ENCODE results near the gene APPL2.
"Not testable (repeated sequence)": the region's sequence is repeated elsewhere in the genome, so short reads cannot be mapped to it uniquely, and the experiment has no call there.

APPL2 gene

DNA sequence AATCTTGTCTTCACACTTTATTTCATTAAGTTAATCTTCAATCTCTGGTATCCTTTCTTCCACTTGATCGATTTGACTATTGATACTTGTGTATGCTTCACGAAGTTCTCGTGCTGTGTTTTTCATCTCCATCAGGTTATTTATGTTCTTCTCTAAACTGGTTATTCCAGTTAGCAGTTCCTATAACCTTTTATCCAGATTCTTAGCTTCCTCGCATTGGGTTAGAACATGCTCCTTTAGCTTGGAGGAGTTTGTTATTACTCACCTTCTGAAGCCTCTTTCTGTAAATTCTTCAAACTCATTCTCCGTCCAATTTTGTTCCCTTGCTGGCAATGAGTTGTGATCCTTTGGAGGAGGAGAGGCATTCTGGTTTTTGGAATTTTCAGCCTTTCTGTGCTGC lies 52.0 kb downstream of the APPL2 start:
- DNase-seq, result not testable (repeated sequence)

DNA sequence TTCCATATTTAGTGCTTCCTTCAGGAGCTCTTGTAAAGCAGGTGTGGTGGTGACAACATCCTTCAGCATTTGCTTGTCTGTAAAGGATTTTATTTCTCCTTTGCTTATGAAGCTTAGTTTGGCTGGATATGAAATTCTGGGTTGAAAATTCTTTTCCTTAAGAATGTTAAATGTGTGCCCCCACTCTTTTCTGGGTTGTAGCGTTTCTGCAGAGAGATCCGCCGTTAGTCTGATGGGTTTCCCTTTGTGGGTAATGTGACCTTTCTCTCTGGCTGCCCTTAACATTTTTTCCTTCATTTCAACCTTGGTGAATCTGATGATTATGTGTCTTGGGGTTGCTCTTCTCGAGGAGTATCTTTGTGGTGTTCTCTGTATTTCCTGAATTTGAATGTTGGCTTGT lies 52.6 kb downstream of the APPL2 start:
- not testable (repeated sequence) for DNase-seq

DNA sequence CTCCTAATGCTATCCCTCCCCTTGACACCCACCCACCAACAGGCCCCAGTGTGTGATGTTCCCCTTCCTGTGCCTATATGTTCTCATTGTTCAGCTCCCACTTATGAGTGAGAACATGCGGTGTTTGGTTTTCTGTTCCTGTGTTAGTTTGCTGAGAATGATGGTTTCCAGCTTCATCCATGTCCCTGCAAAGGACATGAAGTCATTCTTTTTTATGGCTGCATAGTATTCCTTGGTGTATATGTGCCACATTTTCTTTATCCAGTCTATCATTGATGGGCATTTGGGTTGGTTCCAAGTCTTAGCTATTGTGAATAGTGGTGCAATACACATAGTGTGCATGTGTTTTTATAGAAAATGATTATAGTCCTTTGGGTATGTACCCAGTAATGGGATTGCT lies 56.9 kb downstream of the APPL2 start:
- not testable (repeated sequence) for DNase-seq

DNA sequence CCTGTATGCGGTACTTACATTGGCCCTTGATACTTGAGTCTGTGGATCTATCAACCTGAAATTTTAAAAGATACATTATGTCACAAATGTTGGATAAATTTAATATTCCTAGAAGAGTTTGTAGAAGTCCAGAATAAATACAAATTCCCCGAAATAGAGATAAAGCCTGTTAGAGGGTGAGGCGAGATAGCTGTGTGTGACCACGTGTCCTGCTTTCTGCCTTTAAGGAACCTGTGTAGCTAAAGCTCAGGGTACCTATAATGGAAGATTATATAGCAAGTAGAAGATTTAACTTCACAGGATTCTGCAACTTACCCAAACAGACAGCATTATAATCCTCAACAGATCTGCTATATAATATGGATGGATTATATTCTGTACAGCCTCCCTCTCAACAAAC lies 58.8 kb downstream of the APPL2 start:
- no peak for DNase-seq

DNA sequence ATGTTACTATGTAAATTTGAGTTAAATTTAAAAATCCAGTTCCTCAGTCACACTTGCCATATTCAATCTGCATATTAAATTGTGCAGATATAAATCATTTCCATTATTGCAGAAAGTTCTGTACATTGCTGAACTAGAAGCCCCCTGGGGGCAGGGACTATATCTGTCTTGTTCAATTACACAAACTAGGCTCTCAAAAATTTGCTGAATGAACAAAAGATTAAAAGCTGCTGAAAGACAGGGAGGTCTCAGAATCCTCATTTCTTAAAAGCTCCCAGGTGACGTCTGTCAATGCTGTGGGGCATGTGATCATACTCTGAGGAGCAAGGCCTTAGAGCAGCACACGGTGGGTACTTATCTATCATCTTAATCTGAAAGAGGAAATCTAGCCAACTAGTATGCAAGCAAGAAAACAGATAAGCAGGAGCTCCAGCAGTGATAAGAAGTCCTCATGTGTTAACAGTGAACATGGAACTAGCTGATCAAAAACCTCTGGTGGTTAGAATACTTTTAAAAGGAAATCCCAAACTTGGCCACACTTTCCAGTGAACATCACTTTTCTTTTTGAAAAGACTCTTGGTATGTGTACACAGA lies 60.5 kb downstream of the APPL2 start:
- no peak for DNase-seq

DNA sequence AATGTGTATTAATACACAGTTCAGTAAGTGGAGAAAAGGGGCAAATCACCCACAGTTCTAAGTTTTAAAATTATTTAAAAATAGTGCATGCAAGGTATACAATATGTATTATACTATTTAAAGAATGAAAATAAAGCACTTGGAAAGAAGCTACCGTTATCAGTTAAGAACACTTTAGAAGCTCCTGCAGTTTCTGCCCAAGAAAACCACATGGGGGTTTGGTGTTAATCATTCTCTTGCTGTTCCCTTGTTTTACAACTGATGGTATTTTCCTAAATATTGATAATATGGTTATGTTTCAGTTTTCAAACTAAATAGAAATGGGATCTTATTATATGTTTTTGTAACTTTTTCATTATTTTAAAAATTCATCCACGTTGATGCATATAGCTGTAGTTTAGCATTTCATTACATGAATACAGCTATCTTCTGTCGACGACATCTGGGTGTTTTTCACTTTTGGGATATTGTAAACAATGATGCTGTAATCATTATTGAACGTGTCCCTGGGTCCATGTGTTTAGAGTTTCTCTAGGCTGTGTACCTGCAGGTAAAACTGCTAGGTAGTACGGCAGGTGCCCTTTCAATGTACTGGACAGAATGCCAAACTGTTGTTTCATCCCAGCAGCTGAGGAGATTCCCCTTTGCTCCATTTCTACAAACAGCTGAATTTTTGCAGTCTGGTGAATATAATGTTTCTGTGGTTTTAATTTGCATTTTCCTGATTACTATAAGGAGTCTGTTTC lies 64.1 kb downstream of the APPL2 start:
- DNase-seq, result no peak

DNA sequence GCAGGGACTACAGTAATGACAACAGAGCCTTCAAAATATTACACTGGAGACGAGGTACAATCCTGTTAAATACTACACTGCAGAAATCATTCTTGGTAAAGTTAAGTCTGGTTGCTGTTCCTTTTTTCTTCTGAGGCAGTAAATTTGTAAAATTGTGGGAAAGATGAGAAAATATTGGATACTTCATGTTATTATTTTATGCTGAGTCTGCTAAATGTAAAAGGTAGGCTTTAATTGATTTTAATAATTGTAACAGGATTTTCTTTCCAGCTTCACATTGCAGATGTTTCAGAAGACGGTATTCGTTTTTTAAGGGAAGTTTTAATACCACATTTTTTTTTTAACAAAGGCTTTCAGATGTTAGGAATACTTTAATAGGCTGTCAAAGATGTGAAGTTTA lies 65.8 kb downstream of the APPL2 start:
- no peak for DNase-seq

DNA sequence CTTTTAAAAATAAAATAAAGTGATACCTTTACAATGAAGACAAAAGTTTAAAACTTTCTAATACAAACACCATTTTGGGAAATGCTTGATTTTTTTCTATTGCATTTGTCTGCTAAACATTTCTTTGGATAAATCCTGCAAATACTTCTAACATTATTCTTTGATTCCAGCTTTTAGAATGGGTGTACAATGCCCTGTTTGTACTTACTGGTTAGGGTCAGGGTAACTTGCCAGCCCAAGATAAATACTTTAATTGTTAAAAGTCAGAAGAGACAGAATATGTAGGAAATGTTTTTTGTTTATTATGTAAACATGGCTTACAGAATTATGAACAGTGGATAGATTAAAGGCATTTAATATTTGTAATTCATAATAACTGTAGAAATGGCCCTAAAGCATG lies 68.0 kb downstream of the APPL2 start:
- no peak for DNase-seq

DNA sequence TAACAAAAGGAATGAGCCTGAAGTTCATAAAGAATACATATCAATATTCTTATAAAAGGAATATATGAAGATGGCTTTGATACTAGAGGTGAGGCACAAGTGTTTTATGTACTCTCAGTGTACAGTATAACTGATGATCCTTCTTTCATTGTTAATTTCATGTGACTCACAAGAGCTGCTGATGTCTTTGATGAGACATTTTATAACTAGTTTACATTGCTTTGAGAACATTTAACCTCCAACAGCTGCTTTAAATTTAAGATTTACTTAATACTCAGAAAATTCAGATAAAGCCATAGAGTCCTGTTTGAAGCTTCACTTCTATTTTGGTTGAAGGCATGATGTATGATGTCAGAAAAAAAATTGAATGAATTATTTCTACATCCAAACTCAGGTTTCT lies 68.6 kb downstream of the APPL2 start:
- DNase-seq, result no peak

DNA sequence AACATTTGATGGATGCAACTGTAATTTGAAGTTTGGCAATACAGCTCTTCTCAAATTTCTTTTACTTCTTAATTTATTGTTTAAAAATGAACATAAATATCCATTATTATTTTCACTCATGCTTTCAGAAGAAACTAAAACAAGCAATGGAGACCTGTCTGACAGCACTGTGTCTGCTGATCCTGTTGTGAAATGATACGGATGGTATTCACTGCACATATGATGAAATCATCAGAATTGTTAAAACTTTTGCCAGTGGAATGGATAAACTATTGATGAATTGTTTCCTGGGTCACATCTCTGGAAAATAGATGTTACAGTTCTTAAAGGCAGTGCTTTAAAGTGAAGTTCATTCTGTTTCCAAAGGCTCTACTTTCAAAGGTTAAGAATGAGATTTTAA lies 69.2 kb downstream of the APPL2 start:
- no peak for DNase-seq

DNA sequence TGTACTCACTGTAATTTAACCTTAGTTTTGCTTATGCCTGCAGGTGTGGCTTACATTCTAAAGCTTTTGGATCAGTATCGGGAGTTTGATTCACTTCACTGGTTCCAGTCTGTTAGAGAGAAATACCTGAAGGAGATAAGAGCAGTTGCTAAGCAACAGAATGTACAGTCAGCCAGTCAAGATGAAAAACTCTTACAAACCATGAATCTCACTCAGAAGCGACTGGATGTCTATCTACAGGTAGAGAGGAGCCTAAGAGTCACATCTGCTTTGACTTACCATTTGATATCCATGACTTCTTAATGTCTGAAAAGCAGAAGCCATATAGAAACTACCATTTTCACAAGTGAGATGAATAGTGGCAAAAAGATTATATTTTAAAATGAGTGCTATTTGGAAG lies 71.9 kb downstream of the APPL2 start:
- DNase-seq, result no peak

DNA sequence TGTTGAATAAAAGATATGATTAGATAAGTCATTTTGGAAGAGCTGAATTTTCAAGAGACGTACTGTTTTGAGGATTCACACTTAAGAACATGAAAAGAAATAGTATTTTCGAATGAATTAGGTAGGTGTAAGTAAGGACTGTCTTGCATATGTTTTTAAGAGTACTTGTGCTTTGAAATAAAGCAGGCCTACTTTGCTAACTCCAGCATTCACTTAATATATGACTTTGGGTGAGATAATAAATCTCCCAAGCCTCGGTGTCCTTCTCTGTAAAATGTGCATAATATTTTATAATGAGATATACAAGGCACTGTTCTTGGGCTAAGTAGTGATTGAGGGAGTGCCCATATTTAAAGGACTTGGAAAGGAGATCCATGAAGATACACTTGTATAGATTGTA lies 73.8 kb downstream of the APPL2 start:
- no peak for DNase-seq

DNA sequence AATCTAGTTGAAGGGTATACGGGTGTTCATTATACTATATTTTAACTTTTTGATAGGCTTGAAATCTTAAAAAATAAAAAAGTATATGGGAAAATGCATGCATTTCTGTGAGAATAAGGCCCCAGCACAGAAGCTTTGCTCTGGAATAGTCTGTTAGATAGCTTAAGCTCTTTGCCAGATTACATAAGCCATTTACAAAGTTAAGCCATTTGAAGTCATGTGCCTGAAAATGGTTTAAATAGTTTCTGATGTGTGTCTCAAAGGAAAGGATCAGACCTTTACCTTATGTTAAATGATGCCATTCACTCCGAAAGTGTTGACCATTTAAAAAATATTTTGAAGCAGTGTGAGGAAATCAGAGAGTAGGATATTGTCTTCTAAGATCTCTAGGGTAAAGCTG lies 77.1 kb downstream of the APPL2 start:
- no peak for DNase-seq

DNA sequence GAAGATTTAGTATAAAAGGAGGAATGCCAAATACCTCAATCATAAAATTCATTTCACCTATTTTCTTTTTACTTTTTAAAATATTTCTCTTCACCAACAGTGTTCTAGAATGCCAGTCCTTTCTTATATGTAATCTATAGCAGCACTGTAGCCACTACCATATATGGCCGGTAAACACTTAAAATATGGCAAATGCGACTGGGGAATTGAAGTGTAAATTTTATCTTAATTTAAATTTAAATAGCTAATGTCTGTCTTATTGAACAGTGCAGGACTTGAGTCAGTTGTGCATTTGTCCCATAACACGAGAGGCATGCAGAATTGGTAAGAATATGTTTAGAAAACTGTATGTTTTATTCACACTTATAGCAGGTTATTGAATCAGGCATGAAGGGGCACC lies 78.4 kb downstream of the APPL2 start:
- DNase-seq, result no peak

DNA sequence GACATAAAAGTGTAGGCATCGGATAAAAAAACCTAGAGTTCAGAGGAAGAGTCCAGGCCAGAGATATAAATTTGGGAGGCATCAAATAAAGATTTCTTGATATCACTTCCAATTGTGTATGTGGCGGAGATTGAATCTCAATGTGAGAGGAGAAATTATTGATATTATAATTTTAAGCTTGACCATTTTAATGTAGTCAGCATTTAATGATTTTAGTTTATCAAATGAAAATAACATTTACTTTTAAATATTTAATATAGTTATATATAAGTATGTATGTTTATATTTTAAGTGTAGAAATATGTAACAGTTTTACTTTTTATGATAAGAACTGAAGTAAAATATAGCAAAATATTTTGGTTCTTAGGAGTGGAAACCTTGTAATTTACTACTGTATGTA lies 79.7 kb downstream of the APPL2 start:
- no peak for DNase-seq

DNA sequence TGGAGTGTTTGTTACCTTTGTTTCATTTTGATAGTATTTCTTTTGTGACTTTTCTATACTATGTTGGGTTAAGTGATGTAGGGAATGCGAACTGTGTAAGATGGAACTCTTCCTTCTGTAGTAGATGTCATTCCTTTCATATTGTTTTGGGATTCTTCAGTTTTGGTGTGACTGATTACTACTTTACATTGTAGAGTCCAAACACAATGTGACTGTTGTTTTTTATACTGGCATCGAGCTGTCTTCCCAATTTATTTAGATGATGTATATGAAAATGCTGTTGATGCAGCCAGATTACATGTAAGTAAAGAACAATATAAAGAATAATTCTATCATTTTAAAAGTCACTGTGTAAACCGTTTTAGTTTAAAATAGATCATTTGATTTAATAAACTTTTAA lies 93.7 kb downstream of the APPL2 start:
- no peak for DNase-seq

DNA sequence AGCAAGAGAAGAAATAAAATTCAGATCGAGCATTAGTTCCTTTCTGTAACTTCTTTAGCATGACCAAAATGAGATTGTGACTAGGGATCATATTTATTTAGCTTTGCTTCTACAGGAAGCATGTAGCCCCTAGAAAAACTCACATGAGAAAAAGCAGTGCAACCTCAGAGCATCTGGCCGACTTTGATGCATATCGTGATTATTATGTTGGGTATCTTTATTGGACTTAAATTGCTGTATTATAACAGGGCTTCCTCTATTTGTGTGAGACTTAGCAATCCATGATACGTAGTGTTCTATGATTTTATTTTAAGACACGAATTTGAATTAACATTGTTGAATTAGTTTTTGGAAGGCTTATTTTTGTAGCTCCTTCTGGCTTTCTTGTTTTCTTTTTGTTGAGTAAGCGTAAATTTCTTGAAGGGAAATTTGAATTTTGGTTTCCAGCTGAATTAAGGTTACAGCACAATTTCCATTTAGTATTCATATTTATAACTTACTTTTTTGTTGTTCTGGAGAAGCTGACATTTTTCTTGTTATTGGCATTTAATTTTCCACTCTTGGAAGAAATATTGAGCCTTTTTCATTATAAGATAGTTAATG lies 94.6 kb downstream of the APPL2 start:
- no peak for DNase-seq

DNA sequence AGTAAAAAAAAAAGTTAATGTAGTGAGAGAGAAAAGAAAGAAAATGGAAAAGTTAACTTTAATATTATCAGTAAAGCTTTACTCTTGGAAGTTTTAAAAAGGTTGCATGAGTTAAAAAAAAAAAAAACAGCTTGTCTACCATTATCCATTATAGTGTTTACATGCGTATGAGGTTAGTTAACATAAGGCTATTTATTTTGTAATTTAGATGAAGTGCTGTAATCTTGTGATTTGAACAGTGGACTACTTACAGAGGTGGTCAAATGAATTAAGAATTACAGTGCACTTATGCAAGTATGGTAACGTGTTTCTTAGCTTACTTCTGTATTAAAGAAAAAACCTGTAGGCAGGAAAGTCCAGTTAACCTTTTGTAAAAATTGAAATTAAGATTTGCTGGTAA lies 97.7 kb downstream of the APPL2 start:
- no peak for DNase-seq

Data from COR-L47 (cell line).